ENCODE results near the gene NTM.

- TF ChIP-seq CTCF (conservative IDR thresholded peaks at IDR 0.05 in 1 of 2, IDR thresholded peaks at IDR 0.05 in 1 of 2; ENCODE audit: low read depth in 1 of 2, low read length in 2 of 2) (no peak), EZH2 (IDR thresholded peaks at IDR 0.05; ENCODE audit: low read length, missing control alignments) (no peak)
Observed at GRCh38 chr11:131375915-131376314, 5.5 kb downstream of the NTM start.
